NCI-H2227 (cell line): ENCODE results near the gene OSBPL10.
A peak's percentile ranks its signal among the peaks of the same experiment; 100 is the strongest.
"Not testable (repeated sequence)": the region's sequence is repeated elsewhere in the genome, so short reads cannot be mapped to it uniquely, and the experiment has no call there.

Experiments
- DNase-seq: peaks from one replicate; lab custom pipeline; 2025; ENCODE audit not compliant: unreplicated experiment; lab: John Stamatoyannopoulos, UW

Gene OSBPL10, protein sequence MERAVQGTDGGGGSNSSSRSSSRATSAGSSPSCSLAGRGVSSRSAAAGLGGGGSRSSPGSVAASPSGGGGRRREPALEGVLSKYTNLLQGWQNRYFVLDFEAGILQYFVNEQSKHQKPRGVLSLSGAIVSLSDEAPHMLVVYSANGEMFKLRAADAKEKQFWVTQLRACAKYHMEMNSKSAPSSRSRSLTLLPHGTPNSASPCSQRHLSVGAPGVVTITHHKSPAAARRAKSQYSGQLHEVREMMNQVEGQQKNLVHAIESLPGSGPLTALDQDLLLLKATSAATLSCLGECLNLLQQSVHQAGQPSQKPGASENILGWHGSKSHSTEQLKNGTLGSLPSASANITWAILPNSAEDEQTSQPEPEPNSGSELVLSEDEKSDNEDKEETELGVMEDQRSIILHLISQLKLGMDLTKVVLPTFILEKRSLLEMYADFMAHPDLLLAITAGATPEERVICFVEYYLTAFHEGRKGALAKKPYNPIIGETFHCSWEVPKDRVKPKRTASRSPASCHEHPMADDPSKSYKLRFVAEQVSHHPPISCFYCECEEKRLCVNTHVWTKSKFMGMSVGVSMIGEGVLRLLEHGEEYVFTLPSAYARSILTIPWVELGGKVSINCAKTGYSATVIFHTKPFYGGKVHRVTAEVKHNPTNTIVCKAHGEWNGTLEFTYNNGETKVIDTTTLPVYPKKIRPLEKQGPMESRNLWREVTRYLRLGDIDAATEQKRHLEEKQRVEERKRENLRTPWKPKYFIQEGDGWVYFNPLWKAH

GRCh38 chr3:31981206-31982181, at the start of gene OSBPL10, which contains the start of gene ZNF860:
OSBPL10 (minus strand) TSS chr3:31981262; CDS start chr3:31981179, 83 bp downstream.
ZNF860 (plus strand) TSS chr3:31981750; CDS start chr3:31989080, 7,330 bp downstream.
- DNase-seq, result peak; percentile 52

DNA sequence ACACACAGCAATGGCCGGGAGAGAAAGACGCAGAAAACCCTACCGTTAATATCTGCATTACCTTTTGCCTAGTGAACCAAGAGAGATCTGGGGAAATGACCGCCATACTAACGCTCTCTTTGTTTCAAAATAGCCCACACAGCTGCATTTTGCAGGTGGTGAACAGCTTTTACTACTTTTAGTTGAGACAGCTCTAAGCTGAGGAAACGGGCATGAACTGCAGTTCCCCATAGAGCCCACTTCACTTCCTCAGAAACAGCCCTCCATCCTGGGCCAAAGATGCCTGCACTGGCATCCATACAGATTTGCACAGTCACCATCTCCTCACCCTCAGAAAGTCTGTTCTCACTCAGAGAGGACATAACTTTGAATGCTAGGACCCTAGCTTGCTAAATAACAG, 45.5 kb upstream of the OSBPL10 start:
- DNase-seq, result no peak

DNA sequence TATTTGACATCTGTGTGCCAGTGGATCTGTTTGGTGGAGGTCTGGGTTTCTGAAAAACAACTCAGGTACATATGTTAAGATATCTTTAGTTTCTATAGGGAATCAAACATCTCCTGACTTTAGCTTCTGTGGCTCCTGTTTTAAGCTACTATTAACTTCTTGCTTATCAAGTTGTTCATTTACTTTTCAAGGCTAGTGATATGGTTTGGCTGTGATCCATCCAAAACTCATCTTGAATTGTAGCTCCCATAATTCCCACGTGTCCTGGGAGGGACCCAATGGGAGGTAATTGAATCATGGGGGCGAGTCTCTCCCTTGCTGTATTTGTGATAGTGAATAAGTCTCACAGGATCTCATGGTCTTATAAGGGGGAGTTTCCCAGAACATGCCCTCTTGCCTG, 41.9 kb upstream of the OSBPL10 start:
- no peak for DNase-seq

GRCh38 chr3:32021748-32022147, 40.7 kb upstream of the OSBPL10 start:
- no peak for DNase-seq

- no peak for DNase-seq
Observed at GRCh38 chr3:32021155-32021554, 40.1 kb upstream of the OSBPL10 start.

- DNase-seq, result peak; percentile 27
Observed at GRCh38 chr3:32018757-32019564, 37.9 kb upstream of the OSBPL10 start.

DNA sequence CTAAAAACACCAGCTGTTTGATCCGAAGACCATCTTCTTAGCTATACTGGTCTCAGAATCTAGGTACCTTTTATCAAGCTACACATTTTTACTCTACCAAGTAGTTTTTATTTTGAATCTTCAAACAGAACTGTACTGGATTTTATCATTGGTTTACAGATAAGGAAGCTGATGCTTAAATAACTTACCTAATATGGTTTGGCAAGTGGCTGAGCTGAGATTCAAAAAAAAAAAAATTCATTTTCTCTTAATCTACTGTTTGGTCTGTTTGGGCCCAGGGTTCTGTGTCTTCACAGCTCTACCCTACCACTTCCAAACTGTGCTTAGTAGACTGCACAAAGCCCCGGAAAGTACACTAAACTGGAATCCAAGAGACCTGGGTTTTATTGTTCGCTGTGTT, 36.2 kb upstream of the OSBPL10 start:
- DNase-seq, result no peak

DNA sequence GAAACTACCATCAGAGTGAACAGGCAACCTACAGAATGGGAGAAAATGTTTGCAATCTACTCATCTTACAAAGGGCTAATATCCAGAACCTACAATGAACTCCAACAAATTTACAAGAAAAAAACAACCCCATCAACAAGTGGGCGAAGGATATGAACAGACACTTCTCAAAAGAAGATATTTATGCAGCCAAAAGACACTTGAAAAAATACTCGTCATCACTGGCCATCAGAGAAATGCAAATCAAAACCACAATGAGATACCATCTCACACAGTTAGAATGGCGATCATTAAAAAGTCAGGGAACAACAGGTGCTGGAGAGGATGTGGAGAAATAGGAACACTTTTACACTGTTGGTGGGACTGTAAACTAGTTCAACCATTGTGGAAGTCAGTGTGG, 34.6 kb upstream of the OSBPL10 start:
- DNase-seq, result not testable (repeated sequence)

- not testable (repeated sequence) for DNase-seq
Observed at GRCh38 chr3:32010699-32011098, 29.6 kb upstream of the OSBPL10 start.

- no peak for DNase-seq
Observed at GRCh38 chr3:32009957-32010356, 28.9 kb upstream of the OSBPL10 start.

DNA sequence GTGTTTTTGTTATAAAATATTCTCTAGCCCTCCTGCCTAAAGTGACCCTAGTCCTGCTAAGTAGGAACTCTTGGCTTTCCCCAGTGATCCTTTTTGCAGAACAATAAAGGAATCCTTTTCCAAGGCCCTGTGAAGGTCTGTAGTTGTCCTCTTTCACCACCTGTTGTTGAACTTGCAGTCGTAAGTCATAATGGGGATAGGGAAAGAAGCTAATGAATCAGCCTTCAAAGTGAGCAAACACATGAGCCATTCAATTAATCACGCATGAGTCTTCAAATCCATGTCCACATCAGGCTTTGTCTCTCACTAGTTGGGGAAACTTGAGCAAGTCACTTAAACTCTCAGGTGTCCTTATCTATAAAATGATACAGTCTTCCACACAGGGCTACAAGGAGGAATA, 28.0 kb upstream of the OSBPL10 start:
- no peak for DNase-seq

- no peak for DNase-seq
Observed at GRCh38 chr3:32004113-32004765, 23.2 kb upstream of the OSBPL10 start.

- DNase-seq, result no peak
Observed at GRCh38 chr3:32003380-32003779, 22.3 kb upstream of the OSBPL10 start.

DNA sequence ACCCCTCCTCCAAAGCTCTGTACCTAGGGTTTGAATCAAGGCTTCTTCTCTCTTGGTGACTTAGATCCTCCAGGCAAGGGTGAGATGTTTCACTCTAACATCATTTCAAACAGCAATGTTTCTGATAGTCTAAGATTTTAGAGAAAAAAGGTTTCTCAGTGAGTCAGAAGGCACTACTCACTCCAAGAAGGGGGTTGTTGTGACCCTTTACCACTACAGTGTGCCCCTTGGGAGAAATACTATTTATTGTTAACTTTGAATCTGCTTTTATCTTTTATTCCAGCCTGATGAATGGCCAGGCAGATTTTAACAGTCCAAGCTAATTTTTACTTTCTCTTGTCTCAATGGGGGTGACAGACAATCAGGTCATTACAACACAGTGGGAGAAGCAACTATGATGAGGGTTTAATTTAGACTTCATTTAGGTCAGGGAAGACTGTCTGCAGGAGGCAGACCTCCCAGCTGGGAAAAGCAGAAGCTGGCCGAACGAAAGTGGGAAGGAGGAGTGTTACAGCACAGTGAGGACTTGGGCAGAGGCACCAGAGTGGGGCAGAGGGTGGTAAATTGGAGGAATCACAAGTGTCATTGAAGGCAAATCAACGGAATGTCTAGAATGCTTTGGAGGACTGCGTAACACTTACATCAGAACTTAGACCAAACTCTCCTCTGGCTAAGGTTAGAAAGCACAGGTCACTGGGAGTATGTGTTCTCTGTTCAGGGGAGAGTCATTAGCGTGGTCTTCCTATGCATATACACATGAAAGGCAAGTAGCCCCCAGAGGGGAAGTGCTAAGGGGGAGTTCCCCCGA, 21.7 kb upstream of the OSBPL10 start:
- no peak for DNase-seq

DNA sequence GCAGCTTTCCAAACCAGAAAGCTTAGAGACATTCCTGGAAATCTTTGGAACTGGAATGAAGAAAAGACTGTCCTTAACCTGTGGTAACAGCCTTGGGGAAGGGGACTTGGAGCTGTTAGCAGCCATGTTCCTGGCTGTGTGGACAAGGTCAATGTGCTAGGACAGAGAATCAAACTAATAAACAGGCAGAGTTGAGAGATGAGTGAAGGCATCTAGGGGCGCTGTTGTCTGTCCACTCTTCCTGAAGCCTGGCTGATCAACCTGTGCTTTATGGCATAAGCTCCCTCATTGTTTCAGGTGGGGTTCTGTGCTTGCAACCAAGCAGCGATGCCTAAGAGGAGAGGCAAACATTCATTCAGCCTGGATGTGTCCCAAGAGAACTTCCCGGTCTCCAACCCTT, 19.8 kb upstream of the OSBPL10 start:
- DNase-seq, result no peak

- no peak for DNase-seq
Observed at GRCh38 chr3:31999907-32000439, 18.9 kb upstream of the OSBPL10 start.

GRCh38 chr3:31997500-31997899, 16.4 kb upstream of the OSBPL10 start:
- no peak for DNase-seq

- no peak for DNase-seq
Observed at GRCh38 chr3:31996195-31996594, 15.1 kb upstream of the OSBPL10 start.

DNA sequence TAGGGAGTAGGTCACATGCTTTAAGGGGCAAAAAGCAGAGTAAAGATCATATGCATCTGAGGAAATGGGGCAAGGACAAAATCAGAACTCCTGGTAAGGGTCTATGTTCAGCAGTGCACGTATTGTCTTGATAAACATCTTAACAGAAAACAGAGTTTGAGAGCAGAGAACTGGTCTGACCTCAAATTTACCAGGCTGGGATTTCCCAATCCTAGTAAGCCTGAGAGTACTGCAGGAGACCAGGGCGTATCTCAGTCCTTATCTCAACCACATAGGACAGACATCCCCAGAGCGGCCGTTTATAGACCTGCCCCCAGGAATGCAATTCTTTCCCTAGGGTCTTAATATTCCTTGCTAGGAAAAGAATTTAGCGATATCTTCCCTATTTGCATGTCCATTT, 14.0 kb upstream of the OSBPL10 start:
- DNase-seq, result not testable (repeated sequence)
